Psoas muscle (tissue), 8 donors: ENCODE data around the gene TBCD. TPM values are rescaled to one million over a fixed set of nuclear protein-coding genes. Genes with fewer than 3 reads are reported as not detected.
A peak's percentile ranks its signal among the peaks of the same experiment; 100 is the strongest.

Source experiments
- ATAC-seq, 4 donors: fragments of 200-7000 bp; cut with Tn5 transposase; one replicate each; pipeline ENCODE4 v1.9.1; 2020; ENCODE audit warnings: moderate library complexity in 3 of 4, mild to moderate bottlenecking in 2 of 4
- DNase-seq, 2 donors: peaks; one replicate each; pipeline ENCODE4 v3.0.0-alpha.2; 2020
- H3K27ac ChIP-seq: fragments of 200-600 bp; one replicate; pipeline ENCODE4 v1.8.0; 2022
- H3K27me3 ChIP-seq, 3 donors: fragments of 200-600 bp in 1 of 3; one replicate each; pipeline versions ENCODE4 v1.6.1 to v1.8.0; 2013 to 2022; ENCODE audit warnings: low read length in 2 of 3, mild to moderate bottlenecking in 2 of 3, moderate library complexity in 1 of 3; ENCODE audit not compliant: insufficient read depth in 3 of 3
- H3K36me3 ChIP-seq, 2 donors: fragments of 200-600 bp in 1 of 2; one replicate each; pipeline versions ENCODE4 v1.6.1 to v1.8.0; 2013 to 2022; ENCODE audit warnings: low read depth in 1 of 2, mild to moderate bottlenecking in 1 of 2, moderate library complexity in 1 of 2; ENCODE audit not compliant: insufficient read depth in 1 of 2
- H3K4me1 ChIP-seq: fragments of 200-600 bp; one replicate; pipeline ENCODE4 v1.8.0; 2022
- H3K4me3 ChIP-seq: fragments of 200-600 bp; one replicate; pipeline ENCODE4 v1.8.0; 2022; ENCODE audit warnings: mild to moderate bottlenecking
- H3K9me3 ChIP-seq: fragments of 200-600 bp; one replicate; pipeline ENCODE4 v1.8.0; 2022
- CTCF ChIP-seq: fragments of 200-600 bp; IDR thresholded peaks from one replicate; pipeline ENCODE4 v1.8.0; 2022; ENCODE audit warnings: antibody characterized with exemption
- WGBS, 3 donors: extraction: QIAGEN DNeasy Blood & Tissue Kit; methylation state at CpG; one replicate each; pipeline versions ENCODE4 v1.1.6 to v1.1.7; 2013; 5-methylcytosine and 5-hydroxymethylcytosine counted together
- intact Hi-C, 2 donors: fragments of 100-400 bp; cut with DNase I; formaldehyde crosslinking; loops; one replicate each; pipeline versions ENCODE4 v1.11.0 to v1.14.2; 2022
- polyA plus RNA-seq, 3 donors: library from polyadenylated mRNA; stranded (reverse); fragments of 200-250 nt; gene quantifications; one replicate each; pipeline ENCODE4 v1.2.3, GENCODE V29; 2013
- total RNA-seq, 4 donors: library from RNA; stranded (reverse); fragmentation: NEBNext Ultra II Directional in 2 of 4; extraction: Animal tissue kit (Norgen Biotek cat#: 25700) in 2 of 4; gene quantifications; one replicate each; pipeline versions ENCODE4 v1.2.1 to v1.2.4, GENCODE V29; 2021 to 2023
- donor health status: healthy with polysubstance abuse.
- donor health status: DM: no; HTN: no; CAD: no; lungs with moderate emphysema.
- donor health status: Bipolar disorder and iron deficiency.
- donor health status: healthy.
- donor health status: DM: yes; HTN: yes; CAD: no.
- donor health status: DM: no; HTN: no; CAD: no.
- donor health status: DM: no; HTN: no; CAD: no.
- donor health status: DM: yes; HTN: yes; CAD: no.

TBCD gene
- total and polyA plus RNA-seq, 7 donors, result 28.2 to 65.0 (median 36.5) TPM

GRCh38 chr17:82756166-82756565, 4.3 kb downstream of the TBCD start:
- H3K4me1 ChIP-seq, result peaks cover 6% of the 10 kb centered on the region
- H3K36me3 ChIP-seq, result peaks cover 0 to 6% of the 10 kb centered on the region in 2 donors
- peak in 1 of 2 donors; percentile 19 for DNase-seq
- WGBS, 3 donors, result 70 to 83% (median 73%) methylated on average over 7 of the region's 7 CpGs
- no peak for TF ChIP-seq CTCF
- no peak overlapping the region for H3K27ac ChIP-seq
- no peaks in the 10 kb centered on the region for H3K9me3 ChIP-seq
- ATAC-seq, result no peak
- no peaks in the 10 kb centered on the region for H3K27me3 ChIP-seq
- H3K4me3 ChIP-seq, result no peak overlapping the region
- intact Hi-C loops, result no loop called here

- 76 to 83% (median 81%) methylated on average over 13 of the region's 13 CpGs for WGBS, 3 donors
- Histone ChIP-seq H3K27ac (no peak overlapping the region), H3K4me1 (no peaks in the 10 kb centered on the region), H3K9me3 (no peaks in the 10 kb centered on the region), H3K27me3 (no peaks in the 10 kb centered on the region), H3K4me3 (no peak overlapping the region), H3K36me3 (peaks cover 0 to 74% of the 10 kb centered on the region in 2 donors)
- intact Hi-C loops, result loop anchor here in 1 of 2 donors (5.0 kb wide), 1 partner anchor 98 kb away; no protein-coding TSS in a partner anchor
- DNase-seq, result peak; percentile 36 to 38
- no peak for ATAC-seq
- no peak for TF ChIP-seq CTCF
These were observed 13.5 kb downstream of the TBCD start for GRCh38 chr17:82765371-82765770.

- DNase-seq (peak in 1 of 2 donors; percentile 48), ATAC-seq (peak in 2 of 4 donors; percentile 72 to 75)
- H3K4me3 ChIP-seq, result no peak overlapping the region
- no peaks in the 10 kb centered on the region for H3K27me3 ChIP-seq
- WGBS, 3 donors, result 72 to 76% (median 75%) methylated on average over 24 of the region's 24 CpGs
- no peaks in the 10 kb centered on the region for H3K4me1 ChIP-seq
- no peak overlapping the region for H3K27ac ChIP-seq
- intact Hi-C loops, result loop anchor here in 1 of 2 donors (5.0 kb wide), 1 partner anchor 100 kb away; no protein-coding TSS in a partner anchor
- H3K36me3 ChIP-seq, result peaks cover 0 to 72% of the 10 kb centered on the region in 2 donors
- H3K9me3 ChIP-seq, result no peaks in the 10 kb centered on the region
- TF ChIP-seq CTCF, result peak; percentile 54
These were observed 15.3 kb downstream of the TBCD start for GRCh38 chr17:82767041-82767754.

GRCh38 chr17:82769041-82769440, 17.2 kb downstream of the TBCD start:
- H3K4me3 ChIP-seq, result no peak overlapping the region
- 92 to 93% (median 93%) methylated on average over 7 of the region's 7 CpGs for WGBS, 3 donors
- H3K27ac ChIP-seq, result no peak overlapping the region
- no peaks in the 10 kb centered on the region for H3K4me1 ChIP-seq
- H3K27me3 ChIP-seq, result no peaks in the 10 kb centered on the region
- ATAC-seq, result no peak
- peak in 1 of 2 donors; percentile 19 for DNase-seq
- intact Hi-C loops, result loop anchor here in 1 of 2 donors (5.0 kb wide), 1 partner anchor 102 kb away; no protein-coding TSS in a partner anchor
- no peaks in the 10 kb centered on the region for H3K9me3 ChIP-seq
- H3K36me3 ChIP-seq, result peaks cover 0 to 67% of the 10 kb centered on the region in 2 donors
- TF ChIP-seq CTCF, result no peak
